Neural cell (in vitro differentiated cells): ENCODE results near the gene ARHGAP30. TPM values are rescaled to one million over a fixed set of nuclear protein-coding genes. Genes with fewer than 3 reads are reported as not detected.

Experiments used
- H2AFZ ChIP-seq: fragments of 200-600, 300-800 bp; sonication (generic), shearing (Covaris generic); 2 replicates; pipeline ENCODE4 v1.6.0; 2014; ENCODE audit warnings: low read depth, mild to moderate bottlenecking, antibody characterized with exemption, low read length, moderate library complexity
- H3F3A ChIP-seq: fragments of 200-600 bp; shearing (Covaris generic); 2 replicates; pipeline ENCODE4 v1.6.1; 2016; ENCODE audit warnings: mild to moderate bottlenecking, moderate library complexity, mixed read lengths, antibody characterized with exemption, low read length; ENCODE audit not compliant: insufficient read depth, poor library complexity, severe bottlenecking
- H3K27ac ChIP-seq: fragments of 200-600, 300-800 bp; sonication (generic), shearing (Covaris generic); 2 replicates; pipeline ENCODE4 v1.5.1; 2014; ENCODE audit warnings: mild to moderate bottlenecking, low read length, moderate library complexity
- H3K27me3 ChIP-seq: fragments of 300-800, 200-600 bp; sonication (generic), shearing (Covaris generic); 2 replicates; pipeline ENCODE4 v1.6.0; 2014; ENCODE audit warnings: mild to moderate bottlenecking, low read depth, low read length, moderate library complexity; ENCODE audit not compliant: insufficient read depth
- H3K36me3 ChIP-seq: fragments of 300-800, 200-600 bp; sonication (generic), shearing (Covaris generic); 2 replicates; pipeline ENCODE4 v1.5.1; 2014; ENCODE audit warnings: mild to moderate bottlenecking, antibody characterized with exemption, low read length, moderate library complexity; ENCODE audit not compliant: insufficient read depth
- H3K4me2 ChIP-seq: fragments of 300-800, 200-600 bp; sonication (generic), shearing (Covaris generic); 2 replicates; pipeline ENCODE4 v1.6.0; 2014; ENCODE audit warnings: mild to moderate bottlenecking, low read length
- H3K4me3 ChIP-seq: fragments of 300-800, 200-600 bp; sonication (generic), shearing (Covaris generic); 2 replicates; pipeline ENCODE4 v1.5.1; 2014; ENCODE audit warnings: mild to moderate bottlenecking, low read length, moderate library complexity
- H3K79me2 ChIP-seq: fragments of 200-600 bp; shearing (Covaris generic); replicated peaks from 2 replicates; pipeline ENCODE4 v1.6.0; 2014; ENCODE audit warnings: mild to moderate bottlenecking, low read length, moderate library complexity; ENCODE audit not compliant: insufficient read depth
- H3K9ac ChIP-seq: fragments of 300-800, 200-600 bp; sonication (generic), shearing (Covaris generic); 2 replicates; pipeline ENCODE4 v1.6.1; 2016; ENCODE audit warnings: mild to moderate bottlenecking, low read length, mixed read lengths
- H3K9me2 ChIP-seq: fragments of 200-600 bp; shearing (Covaris generic); 2 replicates; pipeline ENCODE4 v1.6.1; 2016; ENCODE audit warnings: mild to moderate bottlenecking, low read length, mixed read lengths; ENCODE audit not compliant: insufficient read depth
- H3K9me3 ChIP-seq: fragments of 200-600, 300-800 bp; sonication (generic), shearing (Covaris generic); 2 replicates; pipeline ENCODE4 v1.6.1; 2016; ENCODE audit warnings: mild to moderate bottlenecking, mixed run types, low read length, moderate library complexity, mixed read lengths
- H4K20me1 ChIP-seq: fragments of 200-600 bp; shearing (Covaris generic); 2 replicates; pipeline ENCODE4 v1.6.1; 2016; ENCODE audit warnings: mild to moderate bottlenecking, mixed run types; ENCODE audit not compliant: insufficient read depth
- EP300 ChIP-seq: fragments of 450-650 bp; conservative IDR thresholded peaks from 2 replicates; pipeline ENCODE4 v1.6.1; 2014; ENCODE audit warnings: antibody characterized with exemption, mild to moderate bottlenecking, moderate library complexity; ENCODE audit not compliant: poor library complexity, severe bottlenecking
- EZH2 ChIP-seq: fragments of 200-600, 300-800 bp; shearing (Covaris generic), sonication (generic); IDR thresholded peaks from 2 replicates; pipeline ENCODE4 v1.6.1; 2014; ENCODE audit warnings: antibody characterized with exemption, low read length, borderline replicate concordance, mild to moderate bottlenecking; ENCODE audit not compliant: insufficient read depth, poor library complexity, severe bottlenecking
- MXI1 ChIP-seq: fragments of 450-650 bp; conservative IDR thresholded peaks from 2 replicates; pipeline ENCODE4 v1.6.1; 2014; ENCODE audit warnings: antibody characterized with exemption, mild to moderate bottlenecking; ENCODE audit not compliant: poor library complexity, severe bottlenecking
- POLR2AphosphoS5 ChIP-seq: IDR thresholded peaks from 2 replicates; pipeline ENCODE4 v1.6.1; 2012
- RAD21 ChIP-seq: fragments of 450-650 bp; conservative IDR thresholded peaks from 2 replicates; pipeline ENCODE4 v1.6.1; 2014; ENCODE audit warnings: antibody characterized with exemption, mild to moderate bottlenecking, moderate library complexity
- SMC3 ChIP-seq: fragments of 450-650 bp; conservative IDR thresholded peaks from 2 replicates; pipeline ENCODE4 v1.6.1; 2014; ENCODE audit warnings: antibody characterized with exemption, mild to moderate bottlenecking, moderate library complexity; ENCODE audit not compliant: poor library complexity
- TAF1 ChIP-seq: IDR thresholded peaks from 2 replicates; pipeline ENCODE4 v1.6.1; 2012; ENCODE audit warnings: low read depth
- polyA plus RNA-seq: library from polyadenylated mRNA; depleted of rRNA; stranded (reverse); fragments of >200 nt; gene quantifications from 2 replicates; pipeline ENCODE4 v1.2.3, GENCODE V29; 2014
- TF ChIP-seq, protein P1 (sequence below): IDR thresholded peaks from 2 replicates; pipeline ENCODE4 v1.6.1; 2012; ENCODE audit warnings: borderline replicate concordance
- TF ChIP-seq, protein P2 (sequence below): fragments of 450-650 bp; IDR thresholded peaks from 2 replicates; pipeline ENCODE4 v1.5.1; 2014; ENCODE audit warnings: antibody characterized with exemption, mild to moderate bottlenecking, moderate library complexity; ENCODE audit not compliant: poor library complexity, severe bottlenecking

The ARHGAP30 gene
- polyA plus RNA-seq, 1 donor from 2014 or later: not detected

- Histone ChIP-seq H3K79me2 (peaks cover 22% of the 10 kb centered on the region), H2AFZ (peak overlapping the region; percentile 76), H3K27ac (peak overlapping the region; percentile 95)
These were observed 24.6 kb downstream of the ARHGAP30 start for GRCh38 chr1:161044908-161045735.

GRCh38 chr1:161044535-161044907 is 25.2 kb downstream of the ARHGAP30 start:
- peak overlapping the region; percentile 91 for H3K4me3 ChIP-seq

More at GRCh38 chr1:161044908-161045735, 24.6 kb downstream of the ARHGAP30 start:
- Histone ChIP-seq H3K9ac (peak overlapping the region; percentile 98), H3K9me3 (peaks cover 12% of the 10 kb centered on the region), H3K4me2 (peak overlapping the region; percentile 97), H3K9me2 (no peaks in the 10 kb centered on the region), H4K20me1 (no peaks in the 10 kb centered on the region), H3K4me3 (peak overlapping the region; percentile 91), H3F3A (peaks cover 3% of the 10 kb centered on the region), H3K27me3 (no peaks in the 10 kb centered on the region), H3K36me3 (peaks cover 10% of the 10 kb centered on the region)
- TF ChIP-seq SMC3 (no peak), EP300 (no peak), POLR2AphosphoS5 (peak; percentile 60), TAF1 (peak; percentile 60)
- TF ChIP-seq, protein P1, sequence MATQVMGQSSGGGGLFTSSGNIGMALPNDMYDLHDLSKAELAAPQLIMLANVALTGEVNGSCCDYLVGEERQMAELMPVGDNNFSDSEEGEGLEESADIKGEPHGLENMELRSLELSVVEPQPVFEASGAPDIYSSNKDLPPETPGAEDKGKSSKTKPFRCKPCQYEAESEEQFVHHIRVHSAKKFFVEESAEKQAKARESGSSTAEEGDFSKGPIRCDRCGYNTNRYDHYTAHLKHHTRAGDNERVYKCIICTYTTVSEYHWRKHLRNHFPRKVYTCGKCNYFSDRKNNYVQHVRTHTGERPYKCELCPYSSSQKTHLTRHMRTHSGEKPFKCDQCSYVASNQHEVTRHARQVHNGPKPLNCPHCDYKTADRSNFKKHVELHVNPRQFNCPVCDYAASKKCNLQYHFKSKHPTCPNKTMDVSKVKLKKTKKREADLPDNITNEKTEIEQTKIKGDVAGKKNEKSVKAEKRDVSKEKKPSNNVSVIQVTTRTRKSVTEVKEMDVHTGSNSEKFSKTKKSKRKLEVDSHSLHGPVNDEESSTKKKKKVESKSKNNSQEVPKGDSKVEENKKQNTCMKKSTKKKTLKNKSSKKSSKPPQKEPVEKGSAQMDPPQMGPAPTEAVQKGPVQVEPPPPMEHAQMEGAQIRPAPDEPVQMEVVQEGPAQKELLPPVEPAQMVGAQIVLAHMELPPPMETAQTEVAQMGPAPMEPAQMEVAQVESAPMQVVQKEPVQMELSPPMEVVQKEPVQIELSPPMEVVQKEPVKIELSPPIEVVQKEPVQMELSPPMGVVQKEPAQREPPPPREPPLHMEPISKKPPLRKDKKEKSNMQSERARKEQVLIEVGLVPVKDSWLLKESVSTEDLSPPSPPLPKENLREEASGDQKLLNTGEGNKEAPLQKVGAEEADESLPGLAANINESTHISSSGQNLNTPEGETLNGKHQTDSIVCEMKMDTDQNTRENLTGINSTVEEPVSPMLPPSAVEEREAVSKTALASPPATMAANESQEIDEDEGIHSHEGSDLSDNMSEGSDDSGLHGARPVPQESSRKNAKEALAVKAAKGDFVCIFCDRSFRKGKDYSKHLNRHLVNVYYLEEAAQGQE: peak; percentile 39

More at GRCh38 chr1:161044535-161044907, 25.2 kb downstream of the ARHGAP30 start:
- H3K27me3 ChIP-seq: no peaks in the 10 kb centered on the region
- H2AFZ ChIP-seq: peak overlapping the region; percentile 76
- peaks cover 12% of the 10 kb centered on the region for H3K9me3 ChIP-seq
- H4K20me1 ChIP-seq: no peaks in the 10 kb centered on the region
- H3K9me2 ChIP-seq: no peaks in the 10 kb centered on the region
- TF ChIP-seq POLR2AphosphoS5 (no peak), MXI1 (no peak), SMC3 (no peak), EP300 (no peak), RAD21 (no peak), TAF1 (no peak), EZH2 (no peak)
- TF ChIP-seq, protein P2, sequence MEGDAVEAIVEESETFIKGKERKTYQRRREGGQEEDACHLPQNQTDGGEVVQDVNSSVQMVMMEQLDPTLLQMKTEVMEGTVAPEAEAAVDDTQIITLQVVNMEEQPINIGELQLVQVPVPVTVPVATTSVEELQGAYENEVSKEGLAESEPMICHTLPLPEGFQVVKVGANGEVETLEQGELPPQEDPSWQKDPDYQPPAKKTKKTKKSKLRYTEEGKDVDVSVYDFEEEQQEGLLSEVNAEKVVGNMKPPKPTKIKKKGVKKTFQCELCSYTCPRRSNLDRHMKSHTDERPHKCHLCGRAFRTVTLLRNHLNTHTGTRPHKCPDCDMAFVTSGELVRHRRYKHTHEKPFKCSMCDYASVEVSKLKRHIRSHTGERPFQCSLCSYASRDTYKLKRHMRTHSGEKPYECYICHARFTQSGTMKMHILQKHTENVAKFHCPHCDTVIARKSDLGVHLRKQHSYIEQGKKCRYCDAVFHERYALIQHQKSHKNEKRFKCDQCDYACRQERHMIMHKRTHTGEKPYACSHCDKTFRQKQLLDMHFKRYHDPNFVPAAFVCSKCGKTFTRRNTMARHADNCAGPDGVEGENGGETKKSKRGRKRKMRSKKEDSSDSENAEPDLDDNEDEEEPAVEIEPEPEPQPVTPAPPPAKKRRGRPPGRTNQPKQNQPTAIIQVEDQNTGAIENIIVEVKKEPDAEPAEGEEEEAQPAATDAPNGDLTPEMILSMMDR: no peak
- TF ChIP-seq, protein P1: no peak
- H3K27ac ChIP-seq: peak overlapping the region; percentile 95
- H3K36me3 ChIP-seq: peaks cover 16% of the 10 kb centered on the region
- peaks cover 22% of the 10 kb centered on the region for H3K79me2 ChIP-seq
- H3K4me2 ChIP-seq: peak overlapping the region; percentile 97
- H3K9ac ChIP-seq: peak overlapping the region; percentile 98
- H3F3A ChIP-seq: peaks cover 3% of the 10 kb centered on the region
